Activated CD8-positive, alpha-beta T cell treated with anti-CD3 and anti-CD28 coated beads for 36 hours (primary cell): Measurements from ENCODE around the gene ARHGEF6. TPM values are rescaled to one million over a fixed set of nuclear protein-coding genes. Genes with fewer than 3 reads are reported as not detected.

ENCODE experiments used
- ATAC-seq: fragments of 200-7000 bp; cut with Tn5 transposase; one replicate; pipeline ENCODE4 v1.10.0; 2021; ENCODE audit warnings: mild to moderate bottlenecking, moderate library complexity
- CTCF ChIA-PET: fragments of 350-600 bp; sonication (Branson Sonifier 250); formaldehyde crosslinking; loops from one replicate; lab custom pipeline; 2021; ENCODE audit warnings: antibody characterized with exemption; lab: Charles Lee
- POLR2A ChIA-PET: fragments of 350-600 bp; sonication (Branson Sonifier 250); formaldehyde crosslinking; loops from one replicate; lab custom pipeline; 2021; ENCODE audit warnings: antibody characterized with exemption; lab: Charles Lee
- DNase-seq: peaks from one replicate; pipeline ENCODE4 v3.0.0-alpha.2; 2020
- H3K27ac Mint-ChIP-seq: one replicate; pipeline ENCODE4 v1.8.0; 2021; ENCODE audit warnings: mild to moderate bottlenecking, mixed read lengths
- H3K27me3 Mint-ChIP-seq: one replicate; pipeline ENCODE4 v1.8.0; 2021; ENCODE audit warnings: mixed read lengths
- H3K36me3 Mint-ChIP-seq: one replicate; pipeline ENCODE4 v1.8.0; 2021; ENCODE audit warnings: low read depth, mixed read lengths
- H3K4me1 Mint-ChIP-seq: one replicate; pipeline ENCODE4 v1.8.0; 2021; ENCODE audit warnings: low read depth, mixed read lengths
- H3K4me3 Mint-ChIP-seq: one replicate; pipeline ENCODE4 v1.8.0; 2021; ENCODE audit warnings: mild to moderate bottlenecking, moderate library complexity, mixed read lengths
- H3K9me3 Mint-ChIP-seq: one replicate; pipeline ENCODE4 v1.8.0; 2021; ENCODE audit warnings: mixed read lengths
- CTCF ChIP-seq: fragments of 200-600 bp; IDR thresholded peaks from one replicate; pipeline ENCODE4 v1.8.0; 2022; ENCODE audit warnings: antibody characterized with exemption, mild to moderate bottlenecking
- intact Hi-C: fragments of 100-400 bp; cut with micrococcal nuclease; formaldehyde crosslinking; loops from one replicate; pipeline ENCODE4 v1.10.0; 2022
- total RNA-seq, 2 experiments: library from RNA; stranded (reverse); gene quantifications; one replicate each; pipeline ENCODE4 v1.2.3, GENCODE V29; 2021

The ARHGEF6 gene
- total RNA-seq, 2 experiments from 2014 or later = 45.7 to 45.8 TPM

DNA sequence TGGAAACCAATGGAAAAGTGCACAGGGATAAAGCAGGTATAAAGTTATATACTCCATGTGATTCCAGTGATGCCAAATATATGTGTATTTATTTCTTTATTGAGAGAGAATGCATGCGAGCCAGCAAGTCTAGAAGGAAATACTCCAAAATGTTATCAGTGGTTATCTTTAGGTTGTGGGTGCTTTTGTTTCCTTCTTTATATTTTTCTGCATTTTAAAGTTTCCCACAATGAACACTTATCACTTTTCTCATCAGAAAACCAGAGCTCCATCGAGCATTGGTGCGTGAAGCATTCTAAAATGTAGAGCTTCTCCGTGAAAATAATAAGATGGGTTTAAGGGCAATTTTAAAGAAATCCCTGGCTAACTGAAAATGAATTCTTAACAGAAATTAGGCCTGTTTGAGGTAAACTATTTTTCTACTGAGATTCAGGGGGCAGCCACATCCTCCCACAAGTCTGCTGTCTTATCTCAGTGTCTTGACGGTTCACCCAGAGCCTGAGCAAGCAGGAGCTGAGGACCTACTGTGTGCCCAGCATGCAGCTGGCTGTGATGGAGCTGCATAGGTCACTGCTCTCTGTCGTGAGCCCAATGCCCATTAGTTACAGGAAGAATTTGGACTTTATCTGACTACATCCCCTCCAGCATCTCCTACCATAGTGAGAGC, 151.5 kb downstream of the ARHGEF6 start:
- intact Hi-C loops = loop anchor here (5.0 kb wide), 2 partner anchors 42 to 58 kb away; no protein-coding TSS in a partner anchor
- Mint-ChIP-seq H3K4me1 (peaks cover 82% of the 10 kb centered on the region), H3K9me3 (peaks cover 6% of the 10 kb centered on the region), H3K36me3 (peaks cover 3% of the 10 kb centered on the region), H3K4me3 (no peak overlapping the region), H3K27me3 (no peaks in the 10 kb centered on the region), H3K27ac (peak overlapping the region; percentile 85)
- ChIA-PET POLR2A (interaction anchor here (0.8 to 1.8 kb wide), 2 partner anchors 10 to 99 kb away, joined by 3 read pairs; no protein-coding TSS in a partner anchor), CTCF (interaction anchor here (0.9 to 2.3 kb wide), 3 partner anchors 13 to 53 kb away, joined by 3 to 6 read pairs (median 3); no protein-coding TSS in a partner anchor)
- ATAC-seq (no peak), DNase-seq (peak; percentile 37)
- TF ChIP-seq CTCF = no peak

DNA sequence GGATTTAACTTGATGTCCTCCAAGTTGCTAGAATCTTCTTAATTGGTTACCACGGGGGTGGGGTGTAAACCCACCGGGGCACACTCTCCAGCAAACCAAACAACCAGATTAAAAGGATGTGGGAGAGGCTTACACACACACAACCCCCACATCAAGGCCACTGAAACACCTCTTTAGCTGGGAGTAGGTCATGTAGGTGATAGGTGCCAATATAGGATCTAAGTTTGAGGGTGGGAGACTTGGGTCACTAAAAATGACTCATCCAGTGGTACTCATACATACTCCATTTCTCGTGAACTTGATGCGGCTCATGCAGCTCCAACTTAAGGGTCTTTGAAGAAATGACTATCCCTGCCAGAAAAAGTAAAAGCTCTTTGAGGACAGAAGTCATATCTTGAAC, 153.3 kb downstream of the ARHGEF6 start:
- intact Hi-C loops = loop anchor here (5.0 kb wide), 2 partner anchors 40 to 60 kb away; no protein-coding TSS in a partner anchor
- CTCF ChIA-PET = interaction anchor here (0.9 to 1.8 kb wide), 4 partner anchors 8 to 50 kb away, joined by 3 to 4 read pairs (median 4); no protein-coding TSS in a partner anchor
- DNase-seq (peak; percentile 63), ATAC-seq (peak; percentile 82)
- Mint-ChIP-seq H3K4me1 (peaks cover 83% of the 10 kb centered on the region), H3K36me3 (peaks cover 3% of the 10 kb centered on the region), H3K4me3 (no peak overlapping the region), H3K9me3 (peaks cover 6% of the 10 kb centered on the region), H3K27ac (peak overlapping the region; percentile 87), H3K27me3 (no peaks in the 10 kb centered on the region)
- no peak for TF ChIP-seq CTCF
- POLR2A ChIA-PET = interaction anchor here (0.8 to 2.5 kb wide), 3 partner anchors 10 to 43 kb away, joined by 3 to 8 read pairs (median 5); no protein-coding TSS in a partner anchor

DNA sequence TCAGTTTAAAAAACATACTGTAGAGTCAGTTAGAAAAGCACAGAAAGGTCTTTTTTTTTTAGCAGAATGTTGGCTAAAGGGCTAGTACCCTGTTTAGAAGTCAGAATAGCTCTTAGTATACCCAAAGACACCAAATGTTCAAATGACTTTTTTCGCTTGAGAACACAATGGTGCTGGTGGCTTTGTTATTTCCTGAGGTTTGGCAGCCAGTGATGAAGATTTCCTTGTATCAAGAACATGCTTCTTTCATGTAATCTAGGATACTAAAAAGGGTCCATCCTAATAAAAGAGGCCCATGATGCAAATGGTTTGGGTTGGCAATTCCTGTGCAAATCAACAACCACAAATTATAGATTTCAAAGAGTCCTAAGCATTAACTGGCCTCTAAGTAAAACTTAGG, 153.8 kb downstream of the ARHGEF6 start:
- H3K36me3 Mint-ChIP-seq = peaks cover 3% of the 10 kb centered on the region

DNA sequence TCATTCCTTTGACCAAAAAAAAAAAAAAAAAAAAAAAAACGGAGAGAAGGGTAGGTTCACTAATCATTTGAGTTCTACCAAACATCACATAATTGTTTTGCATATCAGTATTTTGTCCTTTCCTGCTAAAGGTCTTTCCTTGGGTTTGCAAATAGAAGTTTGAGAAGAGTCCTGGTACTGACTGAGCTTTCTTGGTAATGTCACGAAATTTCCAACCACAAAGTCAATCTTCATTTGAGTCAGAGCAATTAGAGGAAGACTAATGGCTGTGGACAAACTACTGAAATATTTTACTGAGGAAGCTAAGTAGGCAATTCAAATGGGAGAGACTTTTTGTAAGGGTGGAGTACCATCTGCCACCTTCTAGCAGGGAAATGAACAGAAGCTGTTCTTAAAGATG, 154.5 kb downstream of the ARHGEF6 start:
- DNase-seq = no peak
- POLR2A ChIA-PET = interaction anchor here (0.6 to 2.5 kb wide), 5 partner anchors 12 to 55 kb away, joined by 3 to 8 read pairs (median 3); no protein-coding TSS in a partner anchor
- peak overlapping the region; percentile 11 for H3K4me3 Mint-ChIP-seq
- peak overlapping the region; percentile 87 for H3K27ac Mint-ChIP-seq
- peaks cover 3% of the 10 kb centered on the region for H3K36me3 Mint-ChIP-seq
- peaks cover 6% of the 10 kb centered on the region for H3K9me3 Mint-ChIP-seq
- H3K4me1 Mint-ChIP-seq = peaks cover 88% of the 10 kb centered on the region
- intact Hi-C loops = loop anchor here (5.0 kb wide), 2 partner anchors 39 to 61 kb away; no protein-coding TSS in a partner anchor
- peak; percentile 39 for ATAC-seq
- H3K27me3 Mint-ChIP-seq = no peaks in the 10 kb centered on the region
- TF ChIP-seq CTCF = no peak
- CTCF ChIA-PET = interaction anchor here (1.0 to 1.8 kb wide), 7 partner anchors 9 to 69 kb away, joined by 3 to 6 read pairs (median 4); no protein-coding TSS in a partner anchor

More for the DNA sequence above, 153.8 kb downstream of the ARHGEF6 start:
- intact Hi-C loops = loop anchor here (5.0 kb wide), 2 partner anchors 40 to 60 kb away; no protein-coding TSS in a partner anchor
- no peak for DNase-seq
- ChIA-PET CTCF (interaction anchor here (0.9 to 1.8 kb wide), 6 partner anchors 9 to 50 kb away, joined by 3 to 6 read pairs (median 4); no protein-coding TSS in a partner anchor), POLR2A (interaction anchor here (0.7 to 2.5 kb wide), 5 partner anchors 10 to 42 kb away, joined by 3 to 8 read pairs (median 5); no protein-coding TSS in a partner anchor)
- peaks cover 6% of the 10 kb centered on the region for H3K9me3 Mint-ChIP-seq
- ATAC-seq = no peak
- H3K4me3 Mint-ChIP-seq = no peak overlapping the region
- peak overlapping the region; percentile 87 for H3K27ac Mint-ChIP-seq
- no peaks in the 10 kb centered on the region for H3K27me3 Mint-ChIP-seq
- TF ChIP-seq CTCF = no peak
- peaks cover 83% of the 10 kb centered on the region for H3K4me1 Mint-ChIP-seq
